K562 (cell line): ENCODE data around the gene CPSF4L. TPM values are rescaled to one million over a fixed set of nuclear protein-coding genes. Genes with fewer than 3 reads are reported as not detected.

Source experiments
- ASH1L ChIP-seq: fragments of 450-650 bp; IDR thresholded peaks from 2 replicates; pipeline ENCODE4 v1.6.1; 2018; ENCODE audit warnings: borderline replicate concordance, mild to moderate bottlenecking, low read depth; ENCODE audit not compliant: partially characterized antibody
- ATF7 ChIP-seq: fragments of 450-650 bp; IDR thresholded peaks from 2 replicates; pipeline ENCODE4 v1.7.1; 2014; ENCODE audit warnings: mild to moderate bottlenecking, moderate library complexity
- FOXM1 ChIP-seq, 2 experiments: fragments of 450-650 bp in 1 of 2; sonication (generic) in 1 of 2; formaldehyde crosslinking in 1 of 2; IDR thresholded peaks; 2 replicates each; pipeline versions ENCODE4 v1.6.1 to v1.9.0; 2017 to 2022; ENCODE audit warnings: low read depth in 2 of 2, mild to moderate bottlenecking in 2 of 2, missing genetic modification reagents in 1 of 2, moderate library complexity in 1 of 2
- GABPA ChIP-seq: fragments of 200-800 bp; sonication (Bioruptor generic); conservative IDR thresholded peaks from 2 replicates; pipeline ENCODE4 v1.6.1; 2016; ENCODE audit warnings: low read depth, missing genetic modification characterization, missing compliant biosample characterization
- JUND ChIP-seq, 2 experiments: IDR thresholded peaks; 2 replicates in 1 of 2; 3 replicates in 1 of 2; pipeline ENCODE4 v1.6.1; 2011; ENCODE audit warnings: borderline replicate concordance in 2 of 2, low read depth in 2 of 2, low read length in 2 of 2, improper control_type of control experiment in 1 of 2, missing biosample characterization in 1 of 2, missing genetic modification characterization in 1 of 2, missing genetic modification reagents in 1 of 2
- KDM4B ChIP-seq, 2 experiments: fragments of 450-650 bp in 1 of 2; sonication (generic) in 1 of 2; IDR thresholded peaks; 2 replicates each; pipeline ENCODE4 v1.6.1; 2016 to 2017; ENCODE audit warnings: borderline replicate concordance in 2 of 2, antibody characterized with exemption in 1 of 2, low read depth in 1 of 2, mild to moderate bottlenecking in 1 of 2
- NEUROD1 ChIP-seq: fragments of 150-350 bp; IDR thresholded peaks from 2 replicates; pipeline ENCODE4 v1.6.1; 2014; ENCODE audit warnings: borderline replicate concordance, low read length, low read depth; ENCODE audit not compliant: partially characterized antibody
- polyA plus RNA-seq, 8 experiments: library from polyadenylated mRNA; depleted of rRNA in 4 of 8; stranded (reverse) in 5 of 8; unstranded in 3 of 8; fragments of >200 nt; fragmentation: Nextera tagmentation in 2 of 8; fragmentation: Illumina TruSeq in 1 of 8; extraction: Ambion mirVana in 2 of 8; extraction: Trizol in 1 of 8; gene quantifications; 2 replicates each; pipeline versions ENCODE4 v1.2.1 to v1.2.3, GENCODE V29; 2011 to 2014; ENCODE audit warnings: inconsistent platforms in 1 of 8, missing spikeins in 1 of 8
- total RNA-seq, 7 experiments: library from RNA; depleted of rRNA in 6 of 7; stranded (reverse); fragments of >200 nt in 6 of 7; fragmentation: Illumina TruSeq in 2 of 7; extraction: Trizol in 2 of 7; gene quantifications; 2 replicates each; pipeline versions ENCODE4 v1.2.1 to v1.2.3, GENCODE V29; 2011 to 2021; ENCODE audit warnings: low replicate concordance in 1 of 7
- TF ChIP-seq, protein P1 (sequence below), 2 experiments: fragments of 450-650 bp; formaldehyde crosslinking in 1 of 2; IDR thresholded peaks; 2 replicates each; pipeline versions ENCODE4 v1.4.0 to v1.6.1; 2014 to 2020; ENCODE audit warnings: mild to moderate bottlenecking in 2 of 2, borderline replicate concordance in 1 of 2, low read depth in 1 of 2
- TF ChIP-seq, protein P2 (sequence below): sonication (generic); formaldehyde crosslinking; IDR thresholded peaks from 2 replicates; pipeline ENCODE4 v1.8.0; 2022; ENCODE audit warnings: missing genetic modification reagents, mild to moderate bottlenecking, moderate library complexity, borderline replicate concordance
- TF ChIP-seq, protein P3 (sequence below): sonication (generic); formaldehyde crosslinking; IDR thresholded peaks from 2 replicates; pipeline ENCODE4 v1.9.0; 2022; ENCODE audit warnings: mild to moderate bottlenecking, missing genetic modification reagents
- TF ChIP-seq, protein P4 (sequence below): fragments of 450-650 bp; IDR thresholded peaks from 2 replicates; pipeline ENCODE4 v1.6.1; 2017; ENCODE audit warnings: mild to moderate bottlenecking, moderate library complexity

The CPSF4L gene
- total and polyA plus RNA-seq, 9 of the 15 experiments (the other 6 are each of a cell fraction or from before 2014, with no cell fraction given), result not detected

DNA sequence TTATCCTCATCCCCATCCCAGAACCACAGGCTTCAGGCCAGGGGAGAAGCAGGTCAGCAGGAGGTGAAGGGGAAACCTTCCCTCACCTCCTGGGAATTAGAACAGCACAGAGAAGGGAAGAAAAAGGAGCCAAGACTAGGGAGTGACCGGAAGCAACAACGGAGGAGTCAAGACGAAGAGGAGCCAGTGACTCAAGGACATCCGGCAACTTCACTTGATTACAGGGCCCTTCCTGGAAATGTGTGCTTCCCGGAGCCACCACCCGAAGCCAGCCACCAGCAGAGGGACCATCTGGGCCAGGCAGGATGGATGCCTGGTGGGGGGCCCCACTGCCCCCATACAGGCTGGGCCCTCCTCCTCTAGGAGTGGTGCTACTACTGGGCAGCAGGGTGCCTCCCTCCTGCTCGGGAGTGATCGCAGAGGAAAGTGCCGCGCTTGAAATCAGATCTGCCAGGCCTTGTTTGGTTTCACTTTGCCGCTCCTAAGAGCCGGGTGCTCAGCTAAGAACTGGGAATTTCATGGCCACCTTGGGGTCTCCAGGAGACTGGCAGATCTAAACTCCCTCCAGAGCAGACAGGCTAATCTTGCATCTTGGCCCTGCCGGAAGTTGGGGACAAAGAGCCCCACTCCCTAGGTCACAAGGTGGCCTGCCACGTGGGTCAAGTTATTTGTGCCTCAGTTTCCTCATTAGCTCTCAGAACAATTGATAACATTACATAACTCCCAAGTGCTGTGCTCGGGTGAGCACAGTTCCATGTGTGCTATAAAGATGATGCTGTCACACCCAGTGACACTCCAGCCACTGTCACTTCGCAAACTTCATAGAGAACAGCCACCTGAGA lies 43.5 kb upstream of the CPSF4L start (continued):
- TF ChIP-seq, protein P1, sequence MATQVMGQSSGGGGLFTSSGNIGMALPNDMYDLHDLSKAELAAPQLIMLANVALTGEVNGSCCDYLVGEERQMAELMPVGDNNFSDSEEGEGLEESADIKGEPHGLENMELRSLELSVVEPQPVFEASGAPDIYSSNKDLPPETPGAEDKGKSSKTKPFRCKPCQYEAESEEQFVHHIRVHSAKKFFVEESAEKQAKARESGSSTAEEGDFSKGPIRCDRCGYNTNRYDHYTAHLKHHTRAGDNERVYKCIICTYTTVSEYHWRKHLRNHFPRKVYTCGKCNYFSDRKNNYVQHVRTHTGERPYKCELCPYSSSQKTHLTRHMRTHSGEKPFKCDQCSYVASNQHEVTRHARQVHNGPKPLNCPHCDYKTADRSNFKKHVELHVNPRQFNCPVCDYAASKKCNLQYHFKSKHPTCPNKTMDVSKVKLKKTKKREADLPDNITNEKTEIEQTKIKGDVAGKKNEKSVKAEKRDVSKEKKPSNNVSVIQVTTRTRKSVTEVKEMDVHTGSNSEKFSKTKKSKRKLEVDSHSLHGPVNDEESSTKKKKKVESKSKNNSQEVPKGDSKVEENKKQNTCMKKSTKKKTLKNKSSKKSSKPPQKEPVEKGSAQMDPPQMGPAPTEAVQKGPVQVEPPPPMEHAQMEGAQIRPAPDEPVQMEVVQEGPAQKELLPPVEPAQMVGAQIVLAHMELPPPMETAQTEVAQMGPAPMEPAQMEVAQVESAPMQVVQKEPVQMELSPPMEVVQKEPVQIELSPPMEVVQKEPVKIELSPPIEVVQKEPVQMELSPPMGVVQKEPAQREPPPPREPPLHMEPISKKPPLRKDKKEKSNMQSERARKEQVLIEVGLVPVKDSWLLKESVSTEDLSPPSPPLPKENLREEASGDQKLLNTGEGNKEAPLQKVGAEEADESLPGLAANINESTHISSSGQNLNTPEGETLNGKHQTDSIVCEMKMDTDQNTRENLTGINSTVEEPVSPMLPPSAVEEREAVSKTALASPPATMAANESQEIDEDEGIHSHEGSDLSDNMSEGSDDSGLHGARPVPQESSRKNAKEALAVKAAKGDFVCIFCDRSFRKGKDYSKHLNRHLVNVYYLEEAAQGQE (IDR thresholded peaks at IDR 0.05; ENCODE audit: borderline replicate concordance), result peak; percentile 43
- TF ChIP-seq, protein P1 (CRISPR knock-in tag; IDR thresholded peaks at IDR 0.05; ENCODE audit: low read depth), result no peak
- TF ChIP-seq GABPA, result peak; percentile 91
- TF ChIP-seq JUND (IDR thresholded peaks at IDR 0.05; ENCODE audit: borderline replicate concordance, low read depth, low read length), result peak; percentile 65; the same call in 1 of the 2 replicates
- no peak; the same call in 2 of the 3 replicates for TF ChIP-seq JUND (tag; IDR thresholded peaks at IDR 0.05; ENCODE audit: borderline replicate concordance, low read depth, low read length)
- peak; percentile 19 for TF ChIP-seq ASH1L
- TF ChIP-seq, protein P2, sequence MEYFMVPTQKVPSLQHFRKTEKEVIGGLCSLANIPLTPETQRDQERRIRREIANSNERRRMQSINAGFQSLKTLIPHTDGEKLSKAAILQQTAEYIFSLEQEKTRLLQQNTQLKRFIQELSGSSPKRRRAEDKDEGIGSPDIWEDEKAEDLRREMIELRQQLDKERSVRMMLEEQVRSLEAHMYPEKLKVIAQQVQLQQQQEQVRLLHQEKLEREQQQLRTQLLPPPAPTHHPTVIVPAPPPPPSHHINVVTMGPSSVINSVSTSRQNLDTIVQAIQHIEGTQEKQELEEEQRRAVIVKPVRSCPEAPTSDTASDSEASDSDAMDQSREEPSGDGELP (CRISPR knock-in tag), result peak; percentile 67; the same call in 1 of the 2 replicates
- TF ChIP-seq ATF7, result peak; percentile 37; the same call in 1 of the 2 replicates
- TF ChIP-seq, protein P3, sequence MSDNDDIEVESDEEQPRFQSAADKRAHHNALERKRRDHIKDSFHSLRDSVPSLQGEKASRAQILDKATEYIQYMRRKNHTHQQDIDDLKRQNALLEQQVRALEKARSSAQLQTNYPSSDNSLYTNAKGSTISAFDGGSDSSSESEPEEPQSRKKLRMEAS (CRISPR knock-in tag), result peak; percentile 61
- TF ChIP-seq NEUROD1, result peak; percentile 42
- no peak for TF ChIP-seq FOXM1 (IDR thresholded peaks at IDR 0.05; ENCODE audit: low read depth)
- no peak for TF ChIP-seq FOXM1 (CRISPR knock-in tag; IDR thresholded peaks at IDR 0.05; ENCODE audit: low read depth)
- TF ChIP-seq KDM4B (IDR thresholded peaks at IDR 0.05; ENCODE audit: borderline replicate concordance in 2 of 2, low read depth in 1 of 2), result no peak
- TF ChIP-seq, protein P4, sequence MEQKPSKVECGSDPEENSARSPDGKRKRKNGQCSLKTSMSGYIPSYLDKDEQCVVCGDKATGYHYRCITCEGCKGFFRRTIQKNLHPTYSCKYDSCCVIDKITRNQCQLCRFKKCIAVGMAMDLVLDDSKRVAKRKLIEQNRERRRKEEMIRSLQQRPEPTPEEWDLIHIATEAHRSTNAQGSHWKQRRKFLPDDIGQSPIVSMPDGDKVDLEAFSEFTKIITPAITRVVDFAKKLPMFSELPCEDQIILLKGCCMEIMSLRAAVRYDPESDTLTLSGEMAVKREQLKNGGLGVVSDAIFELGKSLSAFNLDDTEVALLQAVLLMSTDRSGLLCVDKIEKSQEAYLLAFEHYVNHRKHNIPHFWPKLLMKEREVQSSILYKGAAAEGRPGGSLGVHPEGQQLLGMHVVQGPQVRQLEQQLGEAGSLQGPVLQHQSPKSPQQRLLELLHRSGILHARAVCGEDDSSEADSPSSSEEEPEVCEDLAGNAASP, result no peak
